ENCODE results near the gene PCDHA12.
"Not testable (repeated sequence)": the region's sequence is repeated elsewhere in the genome, so short reads cannot be mapped to it uniquely, and the experiment has no call there.

PCDHA12 gene

DNA sequence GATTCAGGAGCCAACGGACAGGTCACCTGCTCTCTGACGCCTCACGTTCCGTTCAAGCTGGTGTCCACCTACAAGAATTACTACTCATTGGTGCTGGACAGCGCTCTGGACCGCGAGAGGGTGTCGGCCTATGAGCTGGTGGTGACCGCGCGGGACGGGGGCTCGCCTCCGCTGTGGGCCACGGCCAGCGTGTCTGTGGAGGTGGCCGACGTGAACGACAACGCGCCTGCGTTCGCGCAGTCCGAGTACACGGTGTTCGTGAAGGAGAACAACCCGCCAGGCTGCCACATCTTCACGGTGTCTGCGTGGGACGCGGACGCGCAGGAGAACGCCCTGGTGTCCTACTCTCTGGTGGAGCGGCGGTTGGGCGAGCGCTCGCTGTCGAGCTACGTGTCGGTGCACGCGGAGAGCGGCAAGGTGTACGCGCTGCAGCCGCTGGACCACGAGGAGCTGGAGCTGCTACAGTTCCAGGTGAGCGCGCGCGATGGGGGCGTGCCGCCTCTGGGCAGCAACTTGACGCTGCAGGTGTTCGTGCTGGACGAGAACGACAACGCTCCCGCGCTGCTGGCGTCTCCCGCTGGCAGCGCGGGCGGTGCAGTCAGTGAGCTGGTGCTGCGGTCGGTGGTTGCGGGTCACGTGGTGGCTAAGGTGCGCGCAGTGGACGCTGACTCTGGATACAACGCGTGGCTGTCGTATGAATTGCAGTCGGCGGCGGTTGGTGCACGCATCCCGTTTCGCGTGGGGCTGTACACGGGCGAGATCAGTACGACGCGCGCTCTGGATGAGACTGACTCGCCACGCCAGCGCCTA lies 17.7 kb upstream of the PCDHA12 start:
- DNase-seq = no peak

DNA sequence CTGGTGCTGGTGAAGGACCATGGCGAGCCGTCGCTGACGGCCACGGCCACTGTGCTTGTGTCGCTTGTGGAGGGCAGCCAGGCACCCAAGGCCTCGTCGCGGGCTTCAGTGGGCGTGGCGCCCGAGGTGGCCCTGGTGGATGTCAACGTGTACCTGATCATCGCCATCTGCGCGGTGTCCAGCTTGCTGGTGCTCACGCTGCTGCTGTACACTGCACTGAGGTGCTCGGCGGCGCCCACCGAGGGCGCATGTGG lies 17.2 kb upstream of the PCDHA12 start:
- no peak for DNase-seq

DNA sequence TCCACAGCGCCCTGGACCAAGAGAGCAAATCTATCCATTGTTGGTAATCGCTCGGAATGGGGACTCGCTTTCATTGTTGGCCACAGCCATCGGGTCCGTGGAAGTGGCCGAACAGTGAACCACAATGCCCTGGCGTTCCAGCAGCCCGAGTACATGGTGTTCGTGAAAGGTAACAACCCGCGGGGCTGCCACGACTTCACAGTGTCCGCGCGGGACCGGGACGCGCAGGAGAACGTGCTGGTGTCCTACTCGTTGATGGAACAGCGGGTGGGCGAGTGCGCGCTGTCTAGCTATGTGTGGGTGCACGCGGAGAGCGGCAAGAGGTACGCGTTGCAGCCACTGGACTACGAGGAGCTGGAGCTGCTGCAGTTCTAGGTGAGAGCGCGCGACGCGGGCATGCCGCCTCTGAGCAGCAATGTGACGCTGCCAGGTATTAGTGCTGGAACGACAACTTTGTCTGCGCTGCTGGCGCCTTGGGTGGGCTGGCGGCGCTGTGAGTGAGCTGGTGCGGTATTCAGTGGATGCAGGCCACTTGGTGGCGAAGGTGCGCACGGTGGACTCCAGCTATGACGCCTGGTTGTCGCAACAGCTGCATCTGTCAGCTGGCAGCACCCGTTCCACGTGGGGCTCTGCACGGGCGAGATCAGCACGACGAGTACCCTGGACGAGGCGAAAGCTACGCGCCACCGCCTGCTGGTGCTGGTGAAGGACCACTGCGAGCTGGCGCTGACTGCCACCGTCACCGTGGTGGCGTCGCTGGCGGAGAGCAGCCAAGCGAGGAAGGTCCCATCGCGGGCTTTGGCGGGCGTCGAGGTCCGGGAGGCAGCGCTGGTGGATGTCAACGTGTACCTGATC lies 12.4 kb upstream of the PCDHA12 start:
- no peak for DNase-seq

DNA sequence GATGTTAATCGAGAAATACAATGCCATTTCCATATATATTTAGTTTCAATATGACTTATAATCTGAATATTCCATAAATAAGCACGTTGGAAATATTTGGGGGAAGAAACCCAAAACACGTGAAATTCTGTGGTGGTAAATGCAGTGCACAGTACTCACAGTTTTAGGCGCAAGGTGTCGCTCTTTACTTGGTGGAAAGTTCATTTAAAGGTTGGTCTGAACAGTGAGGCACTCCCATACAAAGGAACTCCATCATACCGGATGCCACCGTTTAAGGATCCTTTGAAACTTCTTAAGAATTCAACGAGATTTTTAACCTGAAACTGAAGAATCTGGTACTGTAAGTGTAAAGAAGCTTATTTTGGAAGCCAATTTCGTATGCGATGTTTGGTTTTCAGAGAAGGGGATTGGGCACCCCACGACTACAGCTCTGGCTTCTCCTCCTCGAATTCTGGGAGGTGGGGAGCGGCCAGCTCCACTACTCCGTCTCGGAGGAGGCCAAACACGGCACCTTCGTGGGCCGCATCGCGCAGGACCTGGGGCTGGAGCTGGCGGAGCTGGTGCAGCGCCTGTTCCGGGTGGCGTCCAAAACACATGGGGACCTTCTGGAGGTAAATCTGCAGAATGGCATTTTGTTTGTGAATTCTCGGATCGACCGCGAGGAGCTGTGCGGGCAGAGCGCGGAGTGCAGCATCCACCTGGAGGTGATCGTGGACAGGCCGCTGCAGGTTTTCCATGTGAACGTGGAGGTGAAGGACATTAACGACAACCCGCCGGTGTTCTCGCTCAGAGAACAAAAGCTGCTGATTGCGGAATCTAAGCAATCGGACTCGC lies 6.2 kb upstream of the PCDHA12 start, which contains the start of gene PCDHA11:
Gene PCDHA11 (plus strand): TSS at position 237 of the 834 bp plus-strand sequence. CDS start 147 bp downstream, at position 384.
- DNase-seq = peak in 1 of 4 experiments; percentile 4

DNA sequence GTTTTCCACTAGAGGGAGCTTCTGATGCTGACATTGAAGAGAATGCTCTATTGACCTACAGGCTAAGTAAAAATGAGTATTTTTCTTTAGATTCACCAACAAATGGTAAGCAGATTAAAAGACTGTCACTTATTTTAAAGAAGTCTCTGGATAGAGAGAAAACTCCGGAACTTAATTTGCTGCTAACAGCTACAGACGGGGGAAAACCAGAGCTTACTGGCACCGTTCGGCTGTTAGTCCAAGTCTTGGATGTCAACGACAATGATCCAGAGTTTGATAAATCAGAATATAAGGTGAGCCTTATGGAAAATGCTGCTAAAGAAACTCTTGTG lies 5.6 kb upstream of the PCDHA12 start:
- DNase-seq = no peak

DNA sequence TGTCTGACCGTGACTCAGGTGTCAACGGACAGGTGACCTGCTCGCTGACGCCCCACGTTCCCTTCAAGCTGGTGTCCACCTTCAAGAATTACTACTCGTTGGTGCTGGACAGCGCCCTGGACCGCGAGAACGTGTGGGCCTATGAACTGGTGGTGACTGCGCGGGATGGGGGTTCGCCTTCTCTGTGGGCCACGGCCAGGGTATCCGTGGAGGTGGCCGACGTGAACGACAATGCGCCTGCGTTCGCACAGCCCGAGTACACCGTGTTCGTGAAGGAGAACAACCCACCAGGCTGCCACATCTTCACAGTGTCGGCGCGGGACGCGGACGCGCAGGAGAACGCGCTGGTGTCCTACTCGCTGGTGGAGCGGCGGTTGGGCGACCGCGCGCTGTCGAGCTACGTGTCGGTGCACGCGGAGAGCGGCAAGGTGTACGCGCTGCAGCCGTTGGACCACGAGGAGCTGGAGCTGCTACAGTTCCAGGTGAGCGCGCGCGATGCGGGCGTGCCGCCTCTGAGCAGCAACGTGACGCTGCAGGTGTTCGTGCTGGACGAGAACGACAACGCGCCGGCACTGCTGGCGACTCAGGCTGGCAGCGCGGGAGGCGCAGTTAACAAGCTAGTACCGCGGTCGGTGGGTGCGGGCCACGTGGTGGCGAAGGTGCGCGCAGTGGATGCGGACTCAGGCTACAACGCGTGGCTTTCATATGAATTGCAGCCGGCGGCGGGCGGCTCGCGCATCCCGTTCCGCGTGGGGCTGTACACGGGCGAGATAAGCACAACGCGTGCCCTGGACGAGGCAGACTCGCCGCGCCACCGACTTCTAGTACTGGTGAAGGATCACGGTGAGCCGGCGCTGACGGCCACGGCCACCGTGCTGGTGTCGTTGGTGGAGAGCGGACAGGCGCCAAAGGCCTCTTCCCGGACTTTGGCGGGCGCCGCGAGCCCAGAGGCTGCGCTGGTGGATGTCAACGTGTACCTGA lies 4.6 kb upstream of the PCDHA12 start:
- DNase-seq = no peak

DNA sequence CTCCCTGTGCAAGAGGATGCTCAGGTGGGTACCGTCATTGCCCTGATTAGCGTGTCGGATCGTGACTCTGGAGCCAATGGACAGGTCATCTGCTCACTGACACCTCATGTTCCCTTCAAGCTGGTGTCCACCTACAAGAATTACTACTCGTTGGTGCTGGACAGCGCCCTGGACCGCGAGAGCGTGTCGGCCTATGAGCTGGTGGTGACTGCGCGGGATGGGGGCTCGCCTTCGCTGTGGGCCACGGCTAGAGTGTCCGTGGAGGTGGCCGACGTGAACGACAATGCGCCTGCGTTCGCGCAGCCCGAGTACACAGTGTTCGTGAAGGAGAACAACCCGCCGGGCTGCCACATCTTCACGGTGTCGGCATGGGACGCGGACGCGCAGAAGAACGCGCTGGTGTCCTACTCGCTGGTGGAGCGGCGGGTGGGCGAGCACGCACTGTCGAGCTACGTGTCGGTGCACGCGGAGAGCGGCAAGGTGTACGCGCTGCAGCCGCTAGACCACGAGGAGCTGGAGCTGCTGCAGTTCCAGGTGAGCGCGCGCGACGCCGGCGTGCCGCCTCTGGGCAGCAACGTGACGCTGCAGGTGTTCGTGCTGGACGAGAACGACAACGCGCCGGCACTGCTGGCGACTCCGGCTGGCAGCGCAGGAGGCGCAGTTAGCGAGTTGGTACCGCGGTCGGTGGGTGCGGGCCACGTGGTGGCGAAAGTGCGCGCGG lies 1.6 kb downstream of the PCDHA12 start:
- not testable (repeated sequence) for DNase-seq

DNA sequence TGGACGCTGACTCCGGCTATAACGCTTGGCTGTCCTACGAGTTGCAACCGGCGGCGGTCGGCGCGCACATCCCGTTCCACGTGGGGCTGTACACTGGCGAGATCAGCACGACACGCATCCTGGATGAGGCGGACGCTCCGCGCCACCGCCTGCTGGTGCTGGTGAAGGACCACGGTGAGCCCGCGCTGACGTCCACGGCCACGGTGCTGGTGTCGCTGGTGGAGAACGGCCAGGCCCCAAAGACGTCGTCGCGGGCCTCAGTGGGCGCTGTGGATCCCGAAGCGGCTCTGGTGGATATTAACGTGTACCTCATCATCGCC lies 2.1 kb downstream of the PCDHA12 start:
- no peak for DNase-seq

DNA sequence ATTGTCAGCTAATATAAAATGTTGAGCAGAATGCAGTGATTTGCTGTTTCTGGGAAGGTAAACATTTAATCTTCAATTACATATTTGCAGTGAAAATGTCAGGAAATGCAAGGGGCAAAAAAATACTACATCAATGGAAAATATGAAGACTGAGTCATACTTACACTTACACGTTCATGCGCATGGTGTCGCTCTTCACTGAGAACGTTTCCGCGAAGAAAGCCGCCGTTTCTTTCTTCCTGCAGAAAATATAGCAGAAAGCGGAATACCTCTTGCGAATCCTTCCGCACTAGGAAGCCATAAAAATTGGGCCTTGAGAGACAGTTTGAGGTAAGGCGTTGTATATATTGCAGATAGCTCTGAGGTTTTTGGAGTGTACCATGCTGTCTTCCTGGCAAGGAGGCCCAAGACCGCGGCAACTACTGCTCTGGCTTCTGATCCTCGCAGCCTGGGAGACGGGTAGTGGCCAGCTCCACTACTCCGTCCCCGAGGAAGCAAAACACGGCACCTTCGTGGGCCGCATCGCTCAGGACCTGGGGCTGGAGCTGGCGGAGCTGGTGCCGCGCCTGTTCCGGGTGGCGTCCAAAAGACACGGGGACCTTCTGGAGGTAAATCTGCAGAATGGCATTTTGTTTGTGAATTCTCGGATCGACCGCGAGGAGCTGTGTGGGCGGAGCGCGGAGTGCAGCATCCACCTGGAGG lies 6.9 kb downstream of the PCDHA12 start, which contains the start of gene PCDHA13:
Gene PCDHA13 (plus strand): TSS at position 236 of the 702 bp plus-strand sequence. CDS start 145 bp downstream, at position 381.
- DNase-seq = no peak

DNA sequence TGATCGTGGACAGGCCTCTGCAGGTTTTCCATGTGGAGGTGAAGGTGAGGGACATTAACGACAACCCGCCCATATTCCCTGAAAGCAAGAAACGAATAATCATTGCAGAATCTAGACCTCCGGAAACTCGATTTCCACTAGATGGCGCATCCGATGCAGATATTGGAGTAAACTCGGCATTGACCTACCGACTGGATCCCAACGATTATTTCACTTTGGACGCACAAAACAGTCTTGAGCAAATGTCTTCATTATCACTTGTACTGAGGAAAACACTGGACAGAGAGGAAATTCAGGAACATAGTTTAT lies 7.4 kb downstream of the PCDHA12 start:
- DNase-seq = no peak

DNA sequence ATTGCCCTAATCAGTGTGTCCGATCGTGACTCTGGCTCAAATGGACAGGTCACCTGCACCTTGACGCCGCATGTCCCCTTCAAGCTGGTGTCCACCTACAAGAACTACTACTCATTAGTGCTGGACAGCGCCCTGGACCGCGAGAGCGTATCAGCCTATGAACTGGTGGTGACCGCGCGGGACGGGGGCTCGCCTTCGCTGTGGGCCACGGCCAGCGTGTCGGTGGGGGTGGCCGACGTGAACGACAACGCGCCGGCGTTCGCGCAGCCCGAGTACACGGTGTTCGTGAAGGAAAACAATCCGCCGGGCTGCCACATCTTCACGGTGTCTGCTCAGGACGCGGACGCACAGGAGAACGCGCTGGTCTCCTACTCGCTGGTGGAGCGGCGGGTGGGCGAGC lies 8.3 kb downstream of the PCDHA12 start:
- DNase-seq = no peak

DNA sequence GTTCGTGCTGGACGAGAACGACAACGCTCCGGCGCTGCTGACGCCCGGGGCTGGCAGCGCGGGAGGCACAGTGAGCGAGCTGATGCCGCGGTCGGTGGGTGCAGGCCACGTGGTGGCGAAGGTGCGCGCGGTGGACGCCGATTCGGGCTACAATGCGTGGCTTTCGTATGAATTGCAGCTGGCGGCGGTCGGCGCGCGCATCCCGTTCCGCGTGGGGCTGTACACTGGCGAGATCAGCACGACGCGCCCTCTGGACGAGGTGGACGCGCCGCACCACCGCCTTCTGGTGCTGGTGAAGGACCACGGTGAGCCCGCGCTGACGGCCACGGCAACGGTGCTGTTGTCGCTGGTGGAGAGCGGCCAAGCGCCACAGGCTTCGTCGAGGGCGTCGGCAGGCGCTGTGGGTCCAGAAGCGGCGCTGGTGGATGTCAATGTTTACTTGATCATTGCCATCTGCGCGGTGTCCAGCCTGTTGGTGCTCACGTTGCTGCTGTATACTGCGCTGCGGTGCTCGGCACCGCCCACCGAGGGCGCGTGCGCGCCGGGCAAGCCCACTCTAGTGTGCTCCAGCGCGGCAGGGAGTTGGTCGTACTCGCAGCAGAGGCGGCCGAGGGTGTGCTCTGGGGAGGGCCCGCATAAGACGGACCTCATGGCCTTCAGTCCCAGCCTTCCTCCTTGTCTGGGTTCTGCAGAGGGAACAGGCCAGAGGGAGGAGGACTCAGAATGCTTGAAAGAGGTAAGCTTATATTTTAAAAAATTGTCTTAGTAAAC lies 9.0 kb downstream of the PCDHA12 start:
- DNase-seq = no peak

DNA sequence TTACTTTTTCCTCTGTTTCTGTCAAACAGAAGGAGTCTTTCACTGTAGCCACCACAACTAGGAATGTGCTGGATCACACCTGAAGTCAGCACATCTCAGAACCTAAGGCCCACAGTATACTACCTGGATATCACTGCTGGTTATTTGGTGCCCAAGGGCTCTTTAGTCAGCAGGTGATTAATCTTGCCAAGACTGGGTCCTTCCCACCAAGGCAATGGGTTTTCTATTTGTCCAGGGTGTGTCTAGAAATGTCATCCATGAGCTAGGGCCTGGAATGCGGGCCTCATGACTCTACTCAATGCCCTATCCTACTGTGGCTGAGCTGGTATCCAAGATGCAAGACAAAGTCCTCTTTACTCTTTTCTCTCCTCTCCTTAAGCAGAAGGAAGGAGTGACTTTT lies 41.2 kb downstream of the PCDHA12 start:
- no peak for DNase-seq

DNA sequence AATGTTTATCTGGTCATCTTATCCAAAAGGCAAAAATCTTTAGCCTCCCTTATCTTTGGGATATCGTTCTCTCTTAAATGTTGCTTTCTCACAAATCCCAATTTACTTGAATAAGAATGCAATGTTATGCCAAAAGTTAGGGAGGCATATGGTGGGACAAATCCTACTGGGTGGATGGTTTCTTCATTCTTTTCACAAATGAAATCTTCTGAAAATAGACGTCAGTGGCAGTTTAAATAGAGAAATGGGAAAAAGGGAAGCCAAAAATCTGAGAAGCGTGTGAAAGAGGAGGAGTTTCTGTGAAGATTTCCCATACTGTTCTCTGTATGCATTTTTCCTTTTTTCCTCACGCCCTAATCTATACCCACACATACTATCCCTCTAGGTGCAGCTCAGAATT lies 48.5 kb downstream of the PCDHA12 start:
- DNase-seq = no peak

DNA sequence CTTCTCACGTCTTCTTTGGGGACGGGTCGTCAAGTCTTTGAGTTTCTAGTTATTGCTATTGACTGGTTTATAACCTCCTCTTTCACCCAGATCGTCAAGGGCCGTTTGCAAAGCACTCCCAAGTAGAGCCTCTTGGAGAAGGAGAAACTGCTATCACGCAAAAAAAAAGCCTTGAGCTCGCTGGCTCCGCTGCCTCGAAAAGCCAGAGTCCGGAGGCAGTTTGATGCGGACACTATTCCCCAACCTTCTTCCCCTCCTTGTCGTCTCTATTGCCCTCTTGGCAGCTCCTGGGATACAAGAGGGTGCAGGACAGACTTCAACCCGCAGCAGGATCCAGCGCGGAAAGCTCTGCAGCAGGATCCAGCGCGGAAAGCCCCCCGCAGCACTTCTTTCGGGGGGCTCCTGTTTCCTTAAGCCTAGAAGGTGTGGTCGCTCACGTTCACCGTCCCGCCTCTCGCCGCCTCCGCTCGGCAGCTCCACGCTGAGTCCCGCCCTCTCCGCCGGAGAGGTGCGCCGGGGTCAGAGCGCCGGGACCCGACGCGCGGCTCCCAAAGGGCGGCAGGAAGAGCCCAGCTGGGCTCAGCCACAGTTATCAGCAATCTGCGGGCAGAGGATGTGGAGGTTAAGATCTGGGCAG lies 50.8 kb downstream of the PCDHA12 start, which contains the start of gene PCDHAC1:
Gene PCDHAC1 (plus strand): TSS at position 494 of the 637 bp plus-strand sequence. CDS start 594 bp downstream, outside the sequence.
- DNase-seq = no peak

DNA sequence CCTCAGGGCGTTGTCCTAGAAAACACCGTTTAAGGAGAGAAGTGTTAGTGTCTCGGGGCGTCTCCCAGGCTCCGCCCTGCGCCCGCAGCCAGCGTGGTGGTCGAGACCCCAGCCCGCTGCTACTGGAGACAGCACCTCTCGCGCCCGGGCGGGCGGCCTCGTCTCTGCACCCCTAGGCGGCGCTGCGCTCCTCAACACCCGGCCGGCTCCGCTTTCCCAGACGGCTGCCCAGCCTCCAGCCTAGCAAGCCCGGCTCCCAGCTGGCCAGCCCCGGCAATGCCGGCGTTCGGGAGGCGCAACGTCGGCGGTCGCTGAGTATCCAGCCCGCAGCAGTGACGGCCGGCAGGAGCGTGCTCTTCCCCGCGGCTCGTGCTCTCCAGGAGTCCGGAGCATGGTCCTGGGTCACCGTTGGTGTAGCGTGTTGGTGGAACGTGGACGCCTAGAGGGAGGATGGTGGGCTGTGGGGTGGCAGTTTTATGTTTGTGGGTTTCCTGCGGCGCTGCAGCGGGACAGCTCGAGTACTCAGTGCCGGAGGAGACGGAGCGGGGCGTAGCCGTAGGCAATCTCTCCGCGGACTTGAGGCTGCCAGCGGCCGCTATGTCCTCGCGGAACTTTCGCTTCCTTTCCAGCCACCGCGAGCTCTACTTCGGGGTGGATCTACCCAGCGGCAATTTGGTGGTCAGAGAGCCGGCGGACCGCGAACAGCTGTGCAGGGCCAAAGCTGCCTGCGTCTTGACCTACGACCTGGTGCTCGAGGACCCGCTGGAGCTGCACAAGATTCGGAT lies 51.5 kb downstream of the PCDHA12 start:
- peak; percentile 7 to 35 (median 17) for DNase-seq

DNA sequence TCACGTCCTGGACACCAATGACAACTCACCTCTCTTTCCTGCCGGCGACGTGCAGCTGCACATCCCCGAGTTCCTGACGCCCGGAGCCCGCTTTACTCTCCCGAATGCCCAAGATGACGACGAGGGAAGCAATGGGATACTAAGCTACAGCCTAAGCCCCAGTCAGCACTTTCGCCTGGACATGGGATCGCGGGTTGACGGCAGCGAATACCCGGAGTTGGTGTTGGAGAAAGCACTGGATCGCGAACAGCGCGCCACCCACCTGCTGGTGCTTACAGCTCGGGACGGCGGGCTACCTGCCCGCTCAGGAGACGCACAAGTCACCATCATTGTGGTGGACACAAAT lies 52.1 kb downstream of the PCDHA12 start:
- no peak for DNase-seq
